Stimulated activated CD4-positive, alpha-beta T cell treated with anti-CD3 and anti-CD28 coated beads, Interleukin-4, amount 100 ng/mL, for 24 hours (primary cell): Measurements from ENCODE around the gene NKRF.
"Not testable (repeated sequence)": the region's sequence is repeated elsewhere in the genome, so short reads cannot be mapped to it uniquely, and the experiment has no call there.

Experiments used
- DNase-seq: peaks from one replicate; pipeline ENCODE4 v3.0.0-alpha.2; 2020

NKRF gene

GRCh38 chrX:119606280-119607017 is at the start of gene NKRF:
NKRF (minus strand) TSS chrX:119606424.
- DNase-seq, result peak; percentile 89

DNA sequence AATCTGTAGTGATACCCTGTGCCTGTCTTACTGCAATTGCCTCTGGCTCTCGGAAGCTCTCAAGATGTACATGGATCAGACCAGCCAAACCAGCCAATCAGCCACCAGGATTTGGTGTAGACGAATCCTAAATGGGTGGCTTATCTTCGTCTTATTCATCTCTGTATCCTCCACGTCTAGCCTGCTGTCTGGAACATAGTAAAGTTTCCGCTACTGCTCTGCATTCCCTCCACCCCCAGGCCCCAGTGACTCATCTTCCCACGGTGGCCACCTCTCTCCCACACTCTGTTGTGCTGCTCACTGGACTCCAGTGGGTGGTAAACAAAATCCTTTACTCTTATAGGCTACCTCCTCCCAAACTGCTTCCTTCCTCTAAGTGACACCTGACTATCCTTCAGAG is 48.9 kb upstream of the NKRF start:
- DNase-seq, result peak; percentile 79

- DNase-seq, result peak; percentile 25
These were observed 47.9 kb upstream of the NKRF start for GRCh38 chrX:119654112-119654531.

DNA sequence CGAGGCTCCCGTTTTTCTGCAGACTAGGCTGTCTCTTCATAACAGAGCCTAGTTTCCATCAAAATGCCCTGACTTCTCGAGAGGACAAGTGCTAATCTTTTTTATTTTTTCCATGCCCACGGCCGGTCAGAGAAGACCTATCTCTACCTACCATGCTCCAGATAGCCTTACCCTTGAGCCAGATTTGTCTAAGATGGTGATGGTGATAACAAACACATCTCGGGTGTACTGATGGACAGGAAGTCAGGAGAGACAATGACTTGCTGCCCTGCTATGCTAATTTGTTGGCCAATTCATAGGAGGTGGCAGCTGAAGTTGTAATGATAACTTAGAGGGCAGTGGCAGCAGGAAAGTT is 42.2 kb upstream of the NKRF start:
- no peak for DNase-seq

DNA sequence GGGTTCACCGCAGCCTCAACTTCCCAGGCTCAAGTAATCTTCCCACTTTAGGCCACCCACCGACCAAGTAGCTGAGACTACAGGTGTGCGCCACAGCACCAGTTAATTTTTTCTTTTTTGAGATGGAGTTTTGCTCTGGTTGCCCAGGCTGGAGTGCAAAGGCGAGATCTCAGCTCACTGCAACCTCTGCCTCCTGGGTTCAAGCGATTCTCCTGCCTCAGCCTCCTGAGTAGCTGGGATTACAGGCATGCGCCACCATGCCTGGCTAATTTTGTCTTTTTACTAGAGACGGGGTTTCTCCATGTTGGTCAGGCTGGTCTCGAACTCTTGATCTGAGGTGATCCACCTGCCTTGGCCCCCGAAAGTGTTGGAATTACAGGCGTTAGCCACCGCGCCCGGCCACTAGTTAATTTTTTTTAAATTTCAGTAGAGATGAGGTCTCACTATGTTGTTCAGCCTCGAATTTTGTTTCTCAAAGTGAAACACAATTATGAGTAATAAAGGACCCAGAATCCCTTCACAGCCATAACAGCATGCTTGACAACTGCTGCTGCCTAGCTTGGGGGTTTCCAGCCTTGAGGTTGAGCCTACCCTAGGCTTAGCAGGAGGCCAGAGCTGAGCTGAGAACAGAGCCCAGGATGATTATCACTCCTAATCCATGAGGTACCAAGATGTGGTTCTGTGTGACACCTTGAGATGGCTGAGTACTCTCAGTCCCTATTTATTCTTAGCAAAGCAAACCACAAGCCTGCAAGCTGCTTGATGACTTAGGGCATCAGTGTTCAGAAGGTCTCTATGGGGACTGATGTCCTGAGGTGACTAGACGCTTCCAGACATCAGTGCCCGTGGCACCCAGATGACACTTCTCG is 41.6 kb upstream of the NKRF start:
- DNase-seq, result peak; percentile 74

DNA sequence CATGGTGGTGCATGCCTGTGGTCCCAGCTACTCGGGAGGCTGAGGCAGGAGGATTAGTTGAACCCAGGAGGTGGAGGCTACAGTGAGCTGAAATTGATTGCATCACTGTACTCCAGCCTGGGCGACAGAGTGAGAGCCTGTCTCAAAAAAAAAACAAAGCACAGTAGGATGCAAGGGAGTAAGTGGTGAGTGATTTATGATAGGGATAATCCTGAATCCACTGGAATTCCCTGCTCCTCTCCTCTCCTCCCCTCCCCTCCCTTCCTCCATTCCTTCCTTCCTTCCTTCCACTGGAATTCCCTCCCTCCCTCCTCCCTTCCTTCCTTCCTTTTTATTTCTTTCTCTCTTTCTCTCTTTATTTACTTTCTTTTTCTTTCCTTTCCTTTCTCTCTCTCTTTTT is 40.9 kb upstream of the NKRF start:
- no peak for DNase-seq

DNA sequence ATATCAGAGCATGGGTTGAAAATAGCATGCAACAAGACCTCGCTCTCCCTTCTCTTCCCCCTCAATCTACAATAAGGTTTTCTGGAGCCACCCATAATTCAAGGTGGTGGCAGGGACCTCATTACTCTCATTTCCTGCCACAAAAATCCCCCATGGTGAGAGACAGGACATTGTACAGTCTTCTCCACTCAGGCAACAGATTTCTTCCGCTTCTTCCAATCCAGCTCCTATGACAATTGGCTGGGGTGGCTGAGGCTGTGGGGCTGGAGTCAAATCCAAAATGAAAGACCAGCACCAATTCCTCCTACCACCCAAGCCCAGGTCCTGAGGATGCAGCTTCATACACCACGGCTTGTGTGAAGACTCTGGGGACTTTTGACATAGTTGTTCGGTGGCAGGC is 40.3 kb upstream of the NKRF start:
- no peak for DNase-seq

DNA sequence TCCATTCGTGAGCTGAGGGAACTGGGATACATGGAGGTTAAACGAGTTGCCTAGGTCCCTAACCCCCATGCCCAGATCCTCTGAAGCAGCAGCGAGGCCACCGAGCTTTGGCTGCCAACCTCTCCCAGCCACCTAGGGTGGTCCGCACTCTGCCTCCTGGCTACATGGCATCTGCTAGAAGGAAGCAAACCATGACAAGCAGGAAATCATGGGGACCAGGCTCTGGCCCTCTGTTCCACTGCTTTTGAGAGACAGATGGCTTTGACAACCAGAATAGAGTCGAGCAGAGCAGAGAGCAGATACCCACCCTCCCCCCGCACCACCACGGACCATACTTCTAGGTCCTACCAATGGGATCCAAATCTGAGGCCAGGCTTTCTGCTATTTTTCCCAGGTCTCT is 37.5 kb upstream of the NKRF start:
- DNase-seq, result no peak

GRCh38 chrX:119640731-119641170 is 34.5 kb upstream of the NKRF start:
- no peak for DNase-seq

DNA sequence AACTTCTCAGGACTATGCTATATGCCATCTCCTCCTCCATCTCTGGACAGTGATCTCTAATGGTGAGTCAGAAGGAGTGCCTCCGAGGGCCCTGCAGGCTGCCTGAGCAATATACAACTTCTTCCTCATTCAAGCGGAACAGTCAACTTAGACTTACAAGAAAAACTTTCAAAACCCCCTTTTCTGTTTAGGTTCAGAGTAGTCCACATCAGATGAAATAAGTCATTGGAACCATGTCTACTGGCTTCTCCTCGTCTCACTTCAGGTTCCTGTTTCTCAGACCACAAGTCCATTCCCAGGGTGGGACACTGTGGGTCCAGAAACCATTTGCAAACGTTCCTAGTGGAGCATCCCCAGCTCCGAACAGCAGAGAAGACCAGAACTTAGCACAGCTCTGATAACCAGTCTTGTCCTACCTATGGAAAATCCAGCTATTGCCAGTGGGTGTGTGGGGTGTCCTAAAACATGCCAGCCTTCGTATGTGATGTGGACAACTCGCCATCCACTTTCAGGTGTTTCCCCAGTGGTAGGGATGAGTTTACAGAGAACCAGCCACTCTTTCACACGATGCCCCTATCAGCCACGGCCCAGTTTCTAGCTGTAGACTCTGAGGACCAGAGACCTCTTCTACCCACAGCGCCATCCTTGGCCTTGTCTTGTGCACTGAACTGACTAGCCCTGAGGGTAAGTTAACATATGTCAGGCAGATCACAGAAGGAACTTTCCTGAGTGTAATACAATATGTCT is 32.7 kb upstream of the NKRF start:
- DNase-seq, result no peak

GRCh38 chrX:119637421-119637820 is 31.2 kb upstream of the NKRF start:
- DNase-seq, result not testable (repeated sequence)

GRCh38 chrX:119636419-119636818 is 30.2 kb upstream of the NKRF start:
- no peak for DNase-seq

DNA sequence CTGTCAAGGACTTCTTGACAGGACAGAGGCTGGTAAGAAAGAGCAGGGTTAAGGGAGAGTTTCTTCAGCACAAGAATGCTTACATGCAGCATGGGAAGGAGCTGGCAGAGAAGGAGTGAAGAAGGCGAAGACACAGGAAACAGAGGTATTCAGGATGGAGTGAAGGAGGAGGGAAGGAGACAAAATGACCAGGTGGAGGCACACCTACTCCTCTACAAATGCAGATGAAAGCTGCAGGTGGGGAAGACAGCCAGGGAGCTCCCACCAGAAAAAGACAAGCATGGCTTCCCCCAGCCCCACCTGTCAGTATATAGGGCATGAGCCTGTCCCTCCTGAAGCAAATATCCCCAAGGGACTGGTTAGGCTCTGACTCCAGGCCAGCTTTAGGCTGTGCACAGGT is 29.6 kb upstream of the NKRF start:
- no peak for DNase-seq

GRCh38 chrX:119635179-119635578 is 29.0 kb upstream of the NKRF start:
- DNase-seq, result no peak

- no peak for DNase-seq
These were observed 19.6 kb upstream of the NKRF start for GRCh38 chrX:119625843-119626242.

- DNase-seq, result no peak
These were observed 18.9 kb upstream of the NKRF start for GRCh38 chrX:119624951-119625668.

DNA sequence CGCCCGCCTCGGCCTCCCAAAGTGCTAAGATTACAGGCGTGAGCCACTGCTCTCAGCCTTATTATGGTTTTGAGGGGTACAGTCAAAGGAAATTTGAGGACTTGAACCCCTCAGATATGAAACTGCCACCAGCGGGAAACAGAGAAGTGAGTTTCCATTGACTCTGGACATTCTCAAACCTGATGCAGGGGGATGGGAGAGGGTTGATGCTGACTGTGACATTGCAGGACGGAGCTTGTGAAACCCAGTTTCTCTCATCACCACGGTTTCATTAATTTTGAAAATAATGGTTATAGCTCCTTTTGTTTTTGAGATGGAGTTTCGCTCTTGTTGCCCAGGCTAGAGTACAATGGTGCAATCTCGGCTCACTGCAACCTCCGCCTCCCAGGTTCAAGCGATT is 18.2 kb upstream of the NKRF start:
- no peak for DNase-seq

DNA sequence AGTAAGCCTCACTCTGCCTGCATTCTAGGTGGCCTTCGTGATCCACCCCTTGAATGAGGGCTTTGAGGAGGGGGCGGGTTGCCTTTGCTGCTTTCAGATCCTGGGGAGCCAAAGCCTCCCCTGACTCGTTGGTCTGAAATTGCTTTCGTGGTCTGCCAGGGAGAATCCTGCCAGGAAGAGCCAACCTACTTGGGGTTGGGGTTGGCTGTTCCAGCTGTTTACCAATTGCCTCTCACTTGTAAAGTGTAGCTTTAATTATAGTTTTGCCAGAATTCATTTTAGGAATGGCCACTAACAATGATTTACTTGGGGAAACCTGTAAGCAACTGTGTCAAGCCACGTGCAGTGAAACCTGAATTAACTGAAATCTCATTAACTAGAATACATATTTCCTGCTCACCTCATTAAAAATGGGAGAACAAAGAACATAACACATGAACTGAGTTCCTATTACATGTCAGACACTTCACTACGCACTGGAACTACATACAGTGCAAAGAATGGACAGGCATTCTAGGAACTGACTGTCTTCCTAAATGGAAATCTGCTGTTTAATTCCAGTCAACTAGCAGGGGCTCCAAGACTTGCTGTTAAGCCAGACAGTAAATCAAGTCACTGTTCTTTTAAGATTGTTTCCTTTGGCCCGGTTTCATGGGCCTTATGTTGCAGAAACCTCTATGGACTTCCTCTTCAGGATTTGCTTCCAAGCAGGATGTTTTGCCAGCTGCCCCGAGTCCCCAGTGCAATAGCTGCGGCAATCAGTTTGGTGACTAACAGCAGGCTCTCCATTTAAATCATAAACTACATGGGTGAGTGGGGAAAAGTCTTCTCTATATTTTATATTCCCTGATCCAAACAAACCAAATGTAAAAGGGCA is 16.4 kb upstream of the NKRF start:
- no peak for DNase-seq

- no peak for DNase-seq
These were observed 12.2 kb upstream of the NKRF start for GRCh38 chrX:119618439-119618838.

GRCh38 chrX:119617517-119618164 is 11.4 kb upstream of the NKRF start:
- DNase-seq, result no peak

DNA sequence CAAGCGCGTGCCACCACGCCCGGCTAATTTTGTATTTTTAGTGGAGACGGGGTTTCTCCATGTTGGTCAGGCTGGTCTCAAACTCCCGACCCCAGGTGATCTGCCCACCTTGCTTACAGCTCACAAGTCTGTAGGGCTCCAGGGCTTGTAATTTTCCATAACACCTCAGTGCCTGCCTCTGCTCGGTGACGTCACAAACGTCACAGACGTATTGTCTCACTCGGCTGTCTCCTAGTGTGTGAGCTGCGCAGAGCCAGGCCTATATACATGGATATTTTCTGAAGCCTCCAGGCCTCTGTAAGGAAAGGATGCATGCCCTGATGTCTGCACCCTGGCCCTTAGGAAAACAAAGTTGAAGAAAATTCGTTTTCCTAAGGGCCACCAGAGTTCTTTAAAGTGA is 8.6 kb upstream of the NKRF start:
- no peak for DNase-seq
